ENCODE measurements around the gene GRID2. TPM values are rescaled to one million over a fixed set of nuclear protein-coding genes. Genes with fewer than 3 reads are reported as not detected.

The GRID2 gene
- total and polyA plus RNA-seq, 12 donors: 0.55 to 4.0 (median 2.0) TPM

DNA sequence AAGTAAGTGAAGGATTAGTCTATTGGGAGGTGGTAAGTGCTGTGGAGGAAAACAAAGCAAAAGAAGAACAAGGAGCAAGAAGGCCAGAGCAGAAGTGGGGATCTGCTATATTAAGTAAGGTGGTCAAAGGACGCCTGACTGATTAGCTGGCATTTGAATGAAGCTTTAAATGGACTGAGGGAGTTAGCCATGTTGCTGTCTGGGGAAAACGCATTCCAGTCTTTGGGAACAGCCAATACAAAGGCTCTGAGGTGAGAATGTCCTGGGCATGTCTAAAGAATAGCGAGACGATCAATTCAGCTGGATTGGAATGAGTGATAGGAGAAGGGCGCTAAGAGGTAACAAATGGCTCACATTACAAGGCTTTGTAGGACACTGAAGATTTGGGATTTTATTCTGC is 1476.3 kb downstream of the GRID2 start:
- H3K4me1 ChIP-seq (replicated peaks in 1 of 2): no peaks in the 10 kb centered on the region
- no peak for TF ChIP-seq POLR2A (IDR thresholded peaks at IDR 0.05)
- TF ChIP-seq, protein P1, sequence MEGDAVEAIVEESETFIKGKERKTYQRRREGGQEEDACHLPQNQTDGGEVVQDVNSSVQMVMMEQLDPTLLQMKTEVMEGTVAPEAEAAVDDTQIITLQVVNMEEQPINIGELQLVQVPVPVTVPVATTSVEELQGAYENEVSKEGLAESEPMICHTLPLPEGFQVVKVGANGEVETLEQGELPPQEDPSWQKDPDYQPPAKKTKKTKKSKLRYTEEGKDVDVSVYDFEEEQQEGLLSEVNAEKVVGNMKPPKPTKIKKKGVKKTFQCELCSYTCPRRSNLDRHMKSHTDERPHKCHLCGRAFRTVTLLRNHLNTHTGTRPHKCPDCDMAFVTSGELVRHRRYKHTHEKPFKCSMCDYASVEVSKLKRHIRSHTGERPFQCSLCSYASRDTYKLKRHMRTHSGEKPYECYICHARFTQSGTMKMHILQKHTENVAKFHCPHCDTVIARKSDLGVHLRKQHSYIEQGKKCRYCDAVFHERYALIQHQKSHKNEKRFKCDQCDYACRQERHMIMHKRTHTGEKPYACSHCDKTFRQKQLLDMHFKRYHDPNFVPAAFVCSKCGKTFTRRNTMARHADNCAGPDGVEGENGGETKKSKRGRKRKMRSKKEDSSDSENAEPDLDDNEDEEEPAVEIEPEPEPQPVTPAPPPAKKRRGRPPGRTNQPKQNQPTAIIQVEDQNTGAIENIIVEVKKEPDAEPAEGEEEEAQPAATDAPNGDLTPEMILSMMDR (IDR thresholded peaks at IDR 0.05): no peak
- H3K9me3 ChIP-seq (replicated peaks in 1 of 3): no peaks in the 10 kb centered on the region
- no peak for DNase-seq
- intact Hi-C loops (cut with DNase I): no loop called here
- H3K36me3 ChIP-seq (replicated peaks in 1 of 2): no peaks in the 10 kb centered on the region
- no peaks in the 10 kb centered on the region for H3K27me3 ChIP-seq
- H3K4me3 ChIP-seq: no peak overlapping the region
- no peak overlapping the region for H3K27ac ChIP-seq
- WGBS, 4 donors: 82 to 91% (median 88%) methylated on average over 5 of the region's 5 CpGs

DNA sequence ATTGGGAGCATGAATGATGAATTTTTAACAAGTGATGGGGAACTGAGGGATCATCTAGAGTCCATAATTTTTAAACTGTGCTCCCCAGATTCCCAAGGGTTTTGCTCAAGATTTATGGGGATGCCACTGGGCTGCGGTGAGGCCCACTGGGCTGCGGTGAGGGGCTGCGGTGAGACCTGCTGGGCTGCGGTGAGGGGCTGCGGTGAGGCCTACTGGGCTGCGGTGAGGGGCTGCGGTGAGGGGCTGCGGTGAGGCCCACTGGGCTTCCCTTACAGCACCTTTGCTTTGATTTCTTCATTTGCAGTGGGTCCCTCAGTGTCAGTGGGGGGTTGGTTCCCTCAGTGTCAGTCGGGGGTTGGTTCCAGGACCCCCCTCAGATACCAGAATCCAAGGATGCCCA is 1477.4 kb downstream of the GRID2 start:
- 83 to 93% (median 91%) methylated on average over 6 to 9 of the region's 9 CpGs for WGBS, 4 donors

DNA sequence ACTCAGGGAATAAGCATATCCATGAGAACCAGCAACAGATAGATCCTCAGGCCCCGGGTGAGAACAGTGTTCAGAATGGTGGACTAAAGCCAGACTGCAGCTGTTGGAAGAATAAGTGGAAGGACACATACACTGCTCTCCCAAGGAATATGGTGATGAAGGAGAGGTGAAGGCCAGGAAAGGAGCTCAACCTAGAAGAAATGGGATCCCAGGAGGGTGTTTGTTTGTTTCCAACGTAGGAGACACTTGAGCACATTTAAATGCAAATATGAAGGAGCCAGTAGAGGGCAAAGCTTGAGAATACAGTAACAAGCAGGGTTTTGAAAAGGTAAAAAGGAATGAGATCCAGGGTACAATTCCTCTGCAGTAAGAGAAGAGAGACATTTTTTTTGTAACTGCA is 1482.4 kb downstream of the GRID2 start:
- whole genome bisulfite sequencing, 4 donors: 71 to 81% (median 76%) methylated on average over 2 of the region's 2 CpGs
- H3K27me3 ChIP-seq: no peaks in the 10 kb centered on the region
- intact Hi-C loops (cut with DNase I): no loop called here
- TF ChIP-seq, protein P1 (IDR thresholded peaks at IDR 0.05): no peak
- no peak for TF ChIP-seq POLR2A (IDR thresholded peaks at IDR 0.05)
- no peaks in the 10 kb centered on the region for H3K4me1 ChIP-seq (replicated peaks in 1 of 2)
- no peaks in the 10 kb centered on the region for H3K9me3 ChIP-seq (replicated peaks in 1 of 3)
- no peak overlapping the region for H3K4me3 ChIP-seq
- no peak for DNase-seq
- no peaks in the 10 kb centered on the region for H3K36me3 ChIP-seq (replicated peaks in 1 of 2)
- H3K27ac ChIP-seq: no peak overlapping the region

More for the DNA sequence above, 1477.4 kb downstream of the GRID2 start:
- no peak overlapping the region for H3K27ac ChIP-seq
- H3K36me3 ChIP-seq (replicated peaks in 1 of 2): no peaks in the 10 kb centered on the region
- no peaks in the 10 kb centered on the region for H3K4me1 ChIP-seq (replicated peaks in 1 of 2)
- no peak for DNase-seq
- intact Hi-C loops (cut with DNase I): no loop called here
- no peaks in the 10 kb centered on the region for H3K27me3 ChIP-seq
- TF ChIP-seq POLR2A (IDR thresholded peaks at IDR 0.05): no peak
- TF ChIP-seq, protein P1 (IDR thresholded peaks at IDR 0.05): no peak
- H3K9me3 ChIP-seq (replicated peaks in 1 of 3): no peaks in the 10 kb centered on the region
- no peak overlapping the region for H3K4me3 ChIP-seq

DNA sequence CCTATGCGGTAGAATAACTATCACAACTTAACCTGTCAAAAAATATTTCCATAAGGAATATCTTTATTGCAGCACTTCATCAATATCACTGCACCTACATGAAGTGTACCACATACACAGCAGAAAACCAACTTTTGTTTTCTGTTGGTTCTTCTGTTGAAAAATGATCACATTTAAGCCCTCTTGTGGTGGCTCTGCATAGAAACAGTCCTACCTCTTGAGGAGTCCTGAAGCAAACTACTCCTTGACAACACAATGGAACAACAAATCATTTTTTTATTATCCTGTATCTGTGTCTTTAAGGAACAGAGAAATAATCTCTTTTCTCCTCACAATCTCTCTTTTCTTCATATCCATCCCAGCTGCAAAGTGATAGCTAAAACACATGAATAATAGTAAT is 1484.9 kb downstream of the GRID2 start:
- H3K4me3 ChIP-seq: no peak overlapping the region
- WGBS, 4 donors: 60 to 80% (median 70%) methylated on average over 1 of the region's 1 CpG
- H3K27ac ChIP-seq: no peak overlapping the region
- no peaks in the 10 kb centered on the region for H3K36me3 ChIP-seq (replicated peaks in 1 of 2)
- intact Hi-C loops (cut with DNase I): no loop called here
- no peaks in the 10 kb centered on the region for H3K4me1 ChIP-seq (replicated peaks in 1 of 2)
- no peak for TF ChIP-seq POLR2A (IDR thresholded peaks at IDR 0.05)
- TF ChIP-seq, protein P1 (IDR thresholded peaks at IDR 0.05): peak in 3 of 6 experiments; percentile 11 to 34 (median 21)
- H3K27me3 ChIP-seq: no peaks in the 10 kb centered on the region
- no peaks in the 10 kb centered on the region for H3K9me3 ChIP-seq (replicated peaks in 1 of 3)
- no peak for DNase-seq
